NCI-H82 treated with DMSO at 0.1 percent for 48 hours (cell line): ENCODE data around the gene PCDHGA1.
"Not testable (repeated sequence)": the region's sequence is repeated elsewhere in the genome, so short reads cannot be mapped to it uniquely, and the experiment has no call there.

Experiments used
- DNase-seq: peaks from one replicate; lab custom pipeline; 2025; ENCODE audit not compliant: unreplicated experiment; lab: John Stamatoyannopoulos, UW

PCDHGA1 gene

DNA sequence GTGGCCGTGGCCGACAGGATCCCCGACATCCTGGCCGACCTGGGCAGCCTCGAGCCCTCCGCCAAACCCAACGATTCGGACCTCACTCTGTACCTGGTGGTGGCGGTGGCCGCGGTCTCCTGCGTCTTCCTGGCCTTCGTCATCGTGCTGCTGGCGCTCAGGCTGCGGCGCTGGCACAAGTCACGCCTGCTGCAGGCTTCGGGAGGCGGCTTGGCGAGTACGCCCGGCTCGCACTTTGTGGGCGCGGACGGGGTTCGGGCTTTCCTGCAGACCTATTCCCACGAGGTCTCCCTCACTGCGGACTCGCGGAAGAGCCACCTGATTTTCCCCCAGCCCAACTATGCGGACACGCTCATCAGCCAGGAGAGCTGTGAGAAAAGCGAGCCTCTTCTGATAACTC lies 15.7 kb downstream of the PCDHGA1 start:
- DNase-seq, result not testable (repeated sequence)

DNA sequence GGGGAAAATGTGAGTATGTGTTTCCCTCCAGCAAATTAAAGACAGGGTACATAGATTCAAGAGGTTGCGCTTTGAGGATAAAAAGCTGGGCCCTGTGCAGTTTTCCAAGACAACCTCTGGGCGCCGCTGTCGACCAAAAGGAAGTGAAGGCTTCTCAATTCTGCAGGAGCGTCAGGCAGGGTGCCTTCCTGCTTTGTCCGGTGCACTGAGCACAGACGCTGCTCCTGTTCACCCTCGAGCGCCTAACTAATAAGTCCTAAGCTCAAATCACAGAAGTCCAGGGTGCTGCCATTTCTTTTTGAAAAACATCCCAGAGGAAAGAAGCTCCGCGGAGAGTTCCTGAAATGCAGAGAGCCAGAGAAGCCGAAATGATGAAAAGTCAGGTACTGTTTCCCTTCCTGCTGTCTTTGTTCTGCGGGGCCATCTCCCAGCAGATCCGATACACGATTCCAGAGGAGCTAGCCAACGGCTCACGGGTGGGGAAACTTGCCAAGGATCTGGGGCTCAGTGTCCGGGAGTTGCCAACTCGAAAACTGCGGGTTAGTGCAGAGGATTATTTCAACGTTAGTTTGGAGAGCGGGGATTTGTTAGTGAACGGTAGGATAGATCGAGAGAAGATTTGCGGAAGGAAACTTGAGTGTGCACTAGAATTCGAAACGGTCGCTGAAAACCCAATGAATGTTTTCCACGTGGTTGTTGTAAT lies 19.8 kb downstream of the PCDHGA1 start, which contains the start of gene PCDHGB1:
TSS of gene PCDHGB1 (plus strand) at position 183 of the 703 bp plus-strand sequence. CDS start at position 345, 162 bp downstream.
- peak; percentile 17 for DNase-seq

DNA sequence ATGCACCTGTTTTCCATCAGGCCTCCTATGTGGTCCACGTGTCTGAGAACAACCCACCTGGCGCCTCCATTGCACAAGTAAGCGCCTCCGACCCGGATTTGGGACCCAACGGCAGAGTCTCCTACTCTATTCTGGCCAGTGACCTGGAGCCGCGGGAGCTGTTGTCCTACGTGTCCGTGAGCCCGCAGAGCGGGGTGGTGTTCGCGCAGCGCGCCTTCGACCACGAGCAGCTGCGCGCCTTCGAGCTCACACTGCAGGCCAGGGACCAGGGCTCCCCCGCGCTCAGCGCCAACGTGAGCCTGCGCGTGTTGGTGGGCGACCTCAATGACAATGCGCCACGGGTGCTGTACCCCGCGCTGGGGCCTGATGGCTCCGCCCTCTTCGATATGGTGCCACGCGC lies 21.3 kb downstream of the PCDHGA1 start:
- no peak for DNase-seq

DNA sequence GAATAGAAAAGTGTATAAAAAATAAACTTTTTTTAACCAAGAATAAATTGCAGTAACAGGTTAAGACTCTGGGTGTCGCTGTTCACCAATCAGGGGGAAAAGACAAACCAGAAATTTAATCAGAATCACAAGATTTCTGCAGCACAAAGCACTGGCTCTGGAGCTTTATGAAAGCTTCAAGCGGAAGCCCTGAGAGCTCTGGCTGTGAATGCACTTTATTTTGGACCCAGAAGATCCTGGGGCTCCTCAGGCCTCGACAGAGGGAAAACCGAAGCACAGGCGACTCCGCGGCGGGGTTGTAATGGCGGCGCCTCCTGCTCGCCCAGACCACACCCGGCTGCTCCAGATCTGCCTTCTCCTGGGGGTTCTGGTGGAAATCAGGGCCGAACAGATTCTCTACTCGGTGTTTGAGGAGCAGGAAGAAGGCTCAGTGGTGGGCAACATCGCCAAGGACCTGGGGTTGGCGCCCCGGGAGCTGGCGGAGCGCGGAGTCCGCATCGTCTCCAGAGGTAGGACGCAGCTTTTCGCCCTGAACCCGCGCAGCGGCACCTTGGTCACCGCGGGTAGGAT lies 24.7 kb downstream of the PCDHGA1 start, which contains the start of gene PCDHGA4:
TSS of gene PCDHGA4 (plus strand) at position 122 of the 570 bp plus-strand sequence. CDS start at position 209, 87 bp downstream.
- DNase-seq, result no peak

DNA sequence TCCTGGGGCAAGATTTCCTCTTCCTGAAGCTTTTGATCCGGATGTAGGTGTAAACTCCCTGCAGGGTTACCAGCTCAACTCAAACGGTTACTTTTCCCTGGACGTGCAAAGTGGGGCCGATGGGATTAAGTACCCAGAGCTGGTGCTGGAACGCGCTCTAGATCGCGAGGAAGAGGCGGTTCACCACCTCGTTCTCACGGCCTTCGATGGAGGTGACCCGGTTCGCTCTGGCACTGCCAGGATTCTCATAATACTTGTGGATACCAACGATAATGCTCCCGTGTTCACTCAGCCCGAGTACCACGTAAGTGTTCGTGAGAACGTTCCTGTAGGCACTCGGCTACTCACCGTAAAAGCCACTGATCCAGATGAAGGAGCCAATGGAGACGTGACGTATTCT lies 25.3 kb downstream of the PCDHGA1 start:
- no peak for DNase-seq

DNA sequence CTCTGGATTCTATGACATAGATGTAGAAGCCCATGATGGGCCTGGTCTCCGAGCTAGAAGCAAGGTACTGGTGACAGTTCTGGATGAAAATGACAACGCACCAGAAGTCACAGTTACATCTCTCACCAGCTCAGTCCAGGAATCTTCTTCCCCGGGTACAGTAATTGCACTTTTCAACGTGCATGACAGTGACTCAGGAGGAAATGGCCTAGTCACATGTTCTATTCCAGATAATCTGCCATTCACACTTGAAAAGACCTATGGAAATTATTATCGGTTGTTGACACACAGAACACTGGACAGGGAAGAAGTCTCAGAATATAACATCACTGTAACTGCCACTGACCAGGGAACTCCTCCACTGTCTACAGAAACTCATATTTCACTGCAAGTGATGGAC lies 25.8 kb downstream of the PCDHGA1 start:
- DNase-seq, result no peak

DNA sequence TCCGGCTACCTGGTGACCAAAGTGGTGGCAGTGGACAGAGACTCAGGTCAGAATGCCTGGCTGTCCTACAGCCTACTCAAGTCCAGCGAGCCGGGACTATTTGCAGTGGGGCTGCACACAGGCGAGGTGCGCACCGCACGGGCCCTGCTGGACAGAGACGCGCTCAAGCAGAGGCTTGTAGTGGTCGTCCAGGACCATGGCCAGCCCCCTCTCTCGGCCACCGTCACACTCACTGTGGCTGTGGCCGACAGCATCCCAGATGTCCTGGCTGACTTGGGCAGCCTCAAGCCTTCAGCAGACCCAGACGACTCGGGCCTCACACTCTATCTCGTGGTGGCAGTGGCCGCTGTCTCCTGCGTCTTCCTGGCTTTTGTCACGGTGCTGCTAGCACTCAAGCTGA lies 26.6 kb downstream of the PCDHGA1 start:
- no peak for DNase-seq

DNA sequence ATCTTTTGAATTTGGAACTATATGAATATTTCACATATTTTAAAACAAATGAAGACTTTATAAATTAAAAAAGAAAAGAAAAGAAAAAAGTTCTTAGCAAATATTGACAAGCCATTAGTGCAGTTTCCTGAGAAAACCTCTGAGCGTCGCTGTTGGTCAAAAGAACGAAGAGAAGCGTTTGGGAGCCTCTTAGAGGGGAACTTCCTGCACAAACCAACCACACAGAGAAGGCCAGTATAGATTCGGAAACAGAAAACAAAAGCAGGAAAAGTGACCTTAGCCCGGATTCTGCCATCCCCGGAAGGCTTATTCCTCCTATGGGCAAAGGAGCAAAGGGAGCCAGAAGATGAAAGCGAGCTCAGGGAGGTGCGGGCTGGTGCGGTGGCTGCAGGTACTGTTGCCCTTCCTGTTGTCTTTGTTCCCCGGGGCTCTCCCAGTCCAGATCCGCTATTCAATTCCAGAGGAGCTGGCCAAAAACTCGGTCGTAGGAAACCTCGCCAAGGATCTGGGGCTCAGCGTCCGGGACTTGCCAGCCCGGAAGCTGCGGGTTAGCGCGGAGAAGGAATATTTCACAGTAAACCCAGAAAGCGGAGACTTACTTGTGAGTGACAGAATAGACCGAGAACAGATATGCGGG lies 29.6 kb downstream of the PCDHGA1 start, which contains the start of gene PCDHGB2:
TSS of gene PCDHGB2 (plus strand) at position 205 of the 637 bp plus-strand sequence. CDS start at position 347, 142 bp downstream.
- no peak for DNase-seq

DNA sequence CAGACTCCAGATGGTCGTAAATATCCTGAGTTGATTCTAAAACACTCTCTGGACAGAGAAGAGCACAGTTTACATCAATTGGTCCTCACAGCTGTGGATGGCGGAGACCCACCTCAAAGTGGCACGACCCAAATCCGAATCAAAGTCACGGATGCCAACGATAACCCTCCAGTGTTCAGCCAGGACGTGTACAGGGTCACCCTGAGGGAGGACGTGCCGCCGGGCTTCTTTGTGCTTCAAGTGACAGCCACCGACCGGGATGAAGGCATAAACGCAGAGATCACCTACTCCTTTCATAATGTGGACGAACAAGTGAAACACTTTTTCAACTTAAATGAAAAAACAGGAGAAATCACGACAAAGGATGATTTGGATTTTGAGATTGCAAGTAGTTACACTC lies 30.4 kb downstream of the PCDHGA1 start:
- no peak for DNase-seq

DNA sequence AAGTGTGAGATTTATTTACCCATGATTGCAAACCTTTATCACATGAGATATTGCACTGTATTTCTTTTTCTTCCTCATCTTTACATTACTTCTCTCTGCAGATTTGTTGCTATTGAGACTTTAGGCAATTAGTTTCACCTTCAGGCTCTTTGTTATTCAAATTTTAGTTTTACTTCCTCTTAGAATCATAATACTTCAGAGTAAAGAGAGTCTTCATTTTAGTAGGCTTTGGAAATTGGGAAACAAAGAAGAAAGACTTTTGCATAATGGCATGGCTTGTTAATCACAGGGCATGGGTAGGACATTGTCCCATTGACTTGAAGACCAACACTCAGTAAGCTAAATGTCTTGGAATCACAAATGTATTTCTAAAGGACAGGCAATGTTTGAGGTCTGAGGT lies 32.4 kb downstream of the PCDHGA1 start:
- DNase-seq, result no peak

DNA sequence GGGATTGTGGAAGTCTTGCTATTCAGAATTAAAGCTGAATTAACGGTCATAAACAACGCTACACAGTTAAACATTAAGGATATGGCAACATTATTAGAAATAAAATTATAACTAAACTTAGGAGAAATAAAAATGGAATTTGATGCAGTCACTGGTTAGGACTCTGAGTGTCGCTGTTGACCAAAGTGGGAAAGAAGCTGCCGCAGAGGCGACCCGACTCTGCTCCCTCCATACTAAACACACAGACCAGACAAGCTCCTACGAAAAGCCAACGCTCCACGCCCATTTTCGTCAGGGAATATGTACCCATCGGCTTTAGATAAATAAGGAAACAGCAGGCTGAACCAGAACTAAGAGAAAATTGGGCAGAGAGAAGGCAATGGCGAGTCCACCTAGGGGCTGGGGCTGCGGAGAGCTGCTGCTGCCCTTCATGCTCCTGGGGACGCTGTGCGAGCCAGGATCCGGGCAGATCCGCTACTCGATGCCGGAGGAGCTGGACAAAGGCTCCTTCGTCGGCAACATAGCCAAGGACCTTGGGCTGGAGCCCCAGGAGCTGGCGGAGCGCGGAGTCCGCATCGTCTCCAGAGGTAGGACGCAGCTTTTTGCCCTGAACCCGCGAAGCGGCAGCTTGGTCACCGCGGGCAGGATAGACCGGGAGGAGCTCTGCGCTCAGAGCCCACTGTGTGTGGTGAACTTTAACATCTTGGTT lies 33.8 kb downstream of the PCDHGA1 start, which contains the start of gene PCDHGA5:
TSS of gene PCDHGA5 (plus strand) at position 211 of the 709 bp plus-strand sequence. CDS start at position 380, 169 bp downstream.
- DNase-seq, result no peak

DNA sequence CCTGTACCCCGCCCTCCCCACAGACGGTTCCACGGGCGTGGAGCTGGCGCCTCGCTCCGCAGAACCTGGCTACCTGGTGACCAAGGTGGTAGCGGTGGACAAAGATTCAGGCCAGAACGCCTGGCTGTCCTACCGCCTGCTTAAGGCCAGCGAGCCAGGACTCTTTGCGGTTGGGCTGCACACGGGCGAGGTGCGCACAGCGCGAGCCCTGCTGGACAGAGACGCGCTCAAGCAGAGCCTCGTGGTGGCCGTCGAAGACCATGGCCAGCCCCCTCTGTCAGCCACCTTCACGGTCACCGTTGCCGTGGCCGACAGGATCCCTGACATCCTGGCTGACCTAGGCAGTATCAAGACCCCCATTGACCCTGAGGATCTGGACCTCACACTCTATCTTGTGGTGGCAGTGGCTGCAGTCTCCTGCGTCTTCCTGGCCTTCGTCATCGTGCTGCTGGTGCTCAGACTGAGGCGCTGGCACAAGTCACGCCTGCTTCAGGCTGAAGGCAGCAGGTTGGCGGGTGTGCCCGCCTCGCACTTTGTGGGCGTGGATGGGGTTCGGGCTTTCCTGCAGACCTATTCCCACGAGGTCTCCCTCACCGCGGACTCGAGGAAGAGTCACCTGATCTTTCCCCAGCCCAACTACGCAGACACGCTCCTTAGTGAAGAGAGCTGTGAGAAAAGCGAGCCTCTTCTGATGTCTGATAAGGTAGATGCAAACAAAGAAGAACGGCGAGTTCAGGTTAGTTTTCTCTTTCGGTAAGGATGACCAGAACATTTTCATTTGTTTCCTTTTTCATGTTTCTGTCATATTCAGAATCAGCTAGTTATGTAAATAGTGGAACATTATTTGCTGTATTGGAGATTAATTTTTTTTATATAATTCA lies 35.9 kb downstream of the PCDHGA1 start:
- no peak for DNase-seq

DNA sequence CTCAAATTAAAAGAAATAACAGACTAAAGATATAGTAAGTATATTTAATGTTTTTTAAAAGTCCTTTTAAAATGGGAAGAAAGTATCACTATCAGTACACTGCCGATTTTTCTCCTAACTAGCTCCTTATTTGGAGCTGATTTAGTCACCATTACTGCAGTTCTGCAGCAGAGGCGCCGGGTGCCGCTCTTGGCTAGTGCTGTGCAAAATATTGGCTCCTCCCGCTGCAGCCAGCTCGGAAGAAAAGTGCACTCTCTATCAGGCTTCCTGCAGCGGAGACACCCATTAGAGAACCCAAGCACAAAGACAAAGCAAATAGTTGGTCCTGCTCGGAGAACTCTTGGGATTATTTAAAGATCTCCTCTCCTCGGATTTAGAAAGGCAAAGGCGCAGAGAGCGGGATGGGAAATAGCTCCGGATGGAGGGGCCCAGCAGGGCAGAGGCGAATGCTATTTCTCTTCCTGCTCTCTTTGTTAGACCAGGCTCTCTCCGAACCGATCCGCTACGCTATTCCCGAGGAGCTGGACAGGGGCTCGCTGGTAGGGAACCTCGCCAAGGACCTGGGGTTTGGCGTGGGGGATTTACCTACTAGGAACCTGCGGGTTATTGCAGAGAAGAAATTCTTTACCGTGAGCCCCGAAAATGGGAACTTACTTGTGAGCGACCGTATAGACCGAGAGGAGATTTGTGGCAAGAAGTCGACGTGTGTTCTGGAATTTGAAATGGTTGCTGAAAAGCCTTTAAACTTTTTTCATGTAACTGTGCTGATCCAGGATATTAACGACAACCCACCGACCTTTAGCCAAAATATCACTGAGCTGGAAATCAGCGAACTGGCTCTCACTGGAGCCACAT lies 39.9 kb downstream of the PCDHGA1 start, which contains the start of gene PCDHGB3:
TSS of gene PCDHGB3 (plus strand) at position 249 of the 855 bp plus-strand sequence. CDS start at position 402, 153 bp downstream.
- no peak for DNase-seq

DNA sequence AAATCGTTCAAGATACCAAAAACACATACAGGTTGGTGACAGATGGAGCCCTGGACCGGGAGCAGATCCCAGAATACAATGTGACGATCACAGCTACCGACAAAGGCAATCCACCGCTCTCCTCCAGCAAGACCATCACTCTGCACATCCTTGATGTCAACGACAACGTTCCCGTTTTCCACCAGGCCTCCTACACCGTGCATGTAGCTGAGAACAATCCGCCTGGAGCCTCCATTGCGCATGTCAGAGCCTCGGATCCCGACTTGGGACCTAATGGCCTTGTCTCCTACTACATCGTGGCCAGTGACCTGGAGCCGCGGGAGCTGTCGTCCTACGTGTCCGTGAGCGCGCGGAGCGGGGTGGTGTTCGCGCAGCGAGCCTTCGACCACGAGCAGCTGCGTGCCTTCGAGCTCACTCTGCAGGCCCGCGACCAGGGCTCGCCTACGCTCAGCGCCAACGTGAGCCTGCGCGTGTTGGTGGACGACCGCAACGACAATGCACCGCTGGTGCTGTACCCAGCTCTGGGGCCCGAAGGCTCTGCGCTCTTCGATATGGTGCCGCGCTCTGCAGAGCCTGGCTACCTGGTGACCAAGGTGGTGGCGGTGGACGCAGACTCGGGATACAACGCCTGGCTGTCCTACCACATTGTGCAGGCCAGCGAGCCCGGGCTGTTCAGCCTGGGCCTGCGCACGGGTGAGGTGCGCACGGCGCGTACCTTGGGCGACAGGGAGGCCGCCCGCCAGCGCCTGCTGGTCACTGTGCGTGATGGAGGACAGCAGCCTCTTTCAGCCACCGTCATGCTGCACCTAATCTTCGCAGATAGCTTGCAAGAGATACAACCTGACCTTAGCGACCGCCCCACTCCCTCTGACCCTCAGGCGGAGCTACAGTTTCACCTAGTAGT lies 41.5 kb downstream of the PCDHGA1 start:
- DNase-seq, result no peak

DNA sequence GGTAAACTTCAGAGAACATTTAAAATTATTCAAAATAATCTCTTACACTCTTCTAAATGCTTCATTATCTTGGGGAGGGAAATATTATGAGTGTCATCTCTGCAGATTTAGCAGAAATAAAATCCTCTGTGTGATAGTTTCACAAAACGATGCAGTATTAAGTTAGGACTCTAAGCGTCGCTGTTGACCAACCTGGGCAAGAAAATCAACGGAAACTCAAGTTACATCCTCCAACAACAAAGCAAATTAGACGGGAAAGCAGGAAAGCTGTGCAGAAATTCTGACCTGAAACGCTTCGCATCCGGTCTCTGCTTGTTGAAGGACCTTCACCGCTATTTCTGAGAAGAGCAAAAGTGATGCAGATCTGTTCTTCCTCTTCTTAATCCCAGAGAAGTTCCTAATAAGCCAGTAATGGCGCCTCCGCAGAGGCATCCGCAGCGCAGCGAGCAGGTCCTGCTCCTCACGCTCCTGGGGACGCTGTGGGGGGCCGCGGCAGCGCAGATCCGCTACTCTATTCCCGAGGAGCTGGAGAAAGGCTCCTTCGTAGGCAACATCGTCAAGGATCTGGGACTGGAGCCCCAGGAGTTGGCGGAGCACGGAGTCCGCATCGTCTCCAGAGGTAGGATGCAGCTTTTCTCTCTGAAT lies 43.5 kb downstream of the PCDHGA1 start, which contains the start of gene PCDHGA6:
TSS of gene PCDHGA6 (plus strand) at position 219 of the 645 bp plus-strand sequence. CDS start at position 412, 193 bp downstream.
- DNase-seq, result no peak

DNA sequence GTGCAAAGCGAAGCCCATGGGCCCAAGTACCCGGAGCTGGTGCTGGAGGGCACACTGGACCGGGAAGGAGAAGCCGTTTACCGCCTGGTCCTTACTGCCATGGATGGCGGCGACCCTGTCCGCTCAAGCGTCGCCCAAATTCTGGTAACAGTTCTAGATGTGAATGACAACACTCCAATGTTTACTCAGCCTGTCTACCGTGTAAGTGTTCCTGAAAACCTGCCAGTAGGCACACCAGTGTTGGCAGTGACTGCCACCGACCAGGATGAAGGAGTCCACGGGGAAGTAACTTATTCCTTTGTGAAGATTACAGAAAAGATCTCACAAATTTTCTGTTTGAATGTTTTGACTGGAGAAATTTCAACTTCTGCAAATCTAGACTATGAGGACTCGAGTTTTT lies 44.3 kb downstream of the PCDHGA1 start:
- no peak for DNase-seq

DNA sequence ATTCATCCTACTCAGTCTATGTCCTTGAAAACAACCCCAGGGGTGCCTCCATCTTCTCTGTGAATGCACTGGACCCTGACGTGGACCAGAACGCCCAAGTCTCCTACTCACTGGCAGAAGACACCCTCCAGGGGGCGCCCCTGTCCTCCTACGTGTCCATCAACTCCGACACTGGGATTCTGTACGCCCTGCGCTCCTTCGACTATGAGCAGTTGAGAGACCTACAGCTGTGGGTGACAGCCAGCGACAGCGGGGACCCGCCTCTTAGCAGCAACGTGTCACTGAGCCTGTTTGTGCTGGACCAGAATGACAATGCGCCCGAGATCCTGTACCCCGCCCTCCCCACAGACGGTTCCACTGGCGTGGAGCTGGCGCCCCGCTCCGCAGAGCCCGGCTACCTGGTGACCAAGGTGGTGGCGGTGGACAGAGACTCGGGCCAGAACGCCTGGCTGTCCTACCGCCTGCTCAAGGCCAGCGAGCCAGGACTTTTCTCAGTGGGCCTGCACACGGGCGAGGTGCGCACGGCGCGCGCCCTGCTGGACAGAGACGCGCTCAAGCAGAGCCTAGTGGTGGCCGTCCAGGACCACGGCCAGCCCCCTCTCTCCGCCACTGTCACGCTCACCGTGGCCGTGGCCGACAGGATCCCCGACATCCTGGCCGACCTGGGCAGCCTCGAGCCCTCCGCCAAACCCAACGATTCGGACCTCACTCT lies 45.3 kb downstream of the PCDHGA1 start:
- not testable (repeated sequence) for DNase-seq
